ENCODE results near the gene ODAD4.

GRCh38 chr17:41967141-41967920 lies 36.9 kb downstream of the ODAD4 start:
- TF ChIP-seq EZH2phosphoT487 (IDR thresholded peaks at IDR 0.05; ENCODE audit: borderline replicate concordance, low read depth, low read length) (no peak), CTCF (conservative IDR thresholded peaks at IDR 0.05; ENCODE audit: low read length) (no peak)
